Thyroid gland (tissue), 4 donors: Measurements from ENCODE around the gene DGUOK. TPM values are rescaled to one million over a fixed set of nuclear protein-coding genes. Genes with fewer than 3 reads are reported as not detected.

Experiments
- DNase-seq, 2 donors: peaks; one replicate each; pipeline ENCODE4 v3.0.0-alpha.2; 2019
- H3K27ac ChIP-seq, 3 donors: fragments of 200-600 bp; sonication (generic); 1 replicate in 2 of 3; 2 replicates in 1 of 3; pipeline ENCODE4 v1.5.1; 2016 to 2019; ENCODE audit warnings: mild to moderate bottlenecking in 1 of 3, moderate library complexity in 1 of 3
- H3K27me3 ChIP-seq: fragments of 200-600 bp; sonication (generic); one replicate; pipeline ENCODE4 v1.5.1; 2019
- H3K36me3 ChIP-seq, 2 donors: fragments of 200-600 bp; sonication (generic); one replicate each; pipeline ENCODE4 v1.5.1; 2016 to 2019
- H3K4me1 ChIP-seq, 2 donors: fragments of 200-600 bp; sonication (generic); one replicate each; pipeline ENCODE4 v1.5.1; 2017 to 2019
- H3K4me3 ChIP-seq, 3 donors: fragments of 200-600 bp; sonication (generic); replicated peaks in 1 of 3; 1 replicate in 2 of 3; 2 replicates in 1 of 3; pipeline ENCODE4 v1.5.1; 2016; ENCODE audit warnings: mild to moderate bottlenecking in 1 of 3
- H3K9me3 ChIP-seq: fragments of 200-600 bp; sonication (generic); one replicate; pipeline ENCODE4 v1.5.1; 2017
- CTCF ChIP-seq, 6 experiments: fragments of 200-600 bp in 3 of 6; fragments of 450-650 bp in 3 of 6; sonication (generic) in 3 of 6; IDR thresholded peaks; one replicate each; pipeline ENCODE4 v1.5.1; 2016 to 2019; ENCODE audit warnings: antibody characterized with exemption in 6 of 6, mild to moderate bottlenecking in 2 of 6, inconsistent platforms in 1 of 6, moderate library complexity in 1 of 6
- POLR2A ChIP-seq, 2 donors: fragments of 450-650 bp; IDR thresholded peaks; one replicate each; pipeline ENCODE4 v1.6.1; 2017; ENCODE audit warnings: antibody characterized with exemption in 2 of 2, mild to moderate bottlenecking in 2 of 2, moderate library complexity in 1 of 2
- WGBS, 2 donors: methylation state at CpG; one replicate each; pipeline ENCODE4 v1.1.5; 2017; 5-methylcytosine and 5-hydroxymethylcytosine counted together
- intact Hi-C: fragments of 100-400 bp; cut with DNase I; formaldehyde crosslinking; loops from one replicate; pipeline ENCODE4 v1.15.1; 2023
- total RNA-seq, 4 donors: library from RNA; depleted of rRNA; stranded (reverse); fragments of >200 nt; gene quantifications; one replicate each; pipeline ENCODE4 v1.2.3, GENCODE V29; 2016

Gene DGUOK
- total RNA-seq, 4 donors from 2014 or later, result 41.8 to 65.8 (median 46.9) TPM

- Histone ChIP-seq H3K27ac (peak overlapping the region; percentile 43 to 91 (median 59)), H3K9me3 (no peaks in the 10 kb centered on the region), H3K4me1 (peaks cover 14 to 20% of the 10 kb centered on the region in 2 donors), H3K27me3 (no peaks in the 10 kb centered on the region), H3K4me3 (peak overlapping the region in 1 of 3 donors; percentile 74), H3K36me3 (no peaks in the 10 kb centered on the region)
- TF ChIP-seq CTCF (IDR thresholded peaks at IDR 0.05), result no peak
- no peak for TF ChIP-seq POLR2A (IDR thresholded peaks at IDR 0.05)
- DNase-seq, result peak in 1 of 2 donors; percentile 4
- intact Hi-C loops, result loop anchor here (10.0 kb wide), 1 partner anchor 79 kb away; no protein-coding TSS in a partner anchor
- WGBS, 2 donors, result 76 to 81% methylated on average over 13 of the region's 13 CpGs
Observed at GRCh38 chr2:73925853-73926492, 707 bp upstream of the DGUOK start.

- intact Hi-C loops, result loop anchor here (10.0 kb wide), 1 partner anchor 77 kb away; no protein-coding TSS in a partner anchor
- no peak for TF ChIP-seq CTCF (IDR thresholded peaks at IDR 0.05)
- no peak for TF ChIP-seq POLR2A (IDR thresholded peaks at IDR 0.05)
Observed at GRCh38 chr2:73927344-73927743, 664 bp downstream of the DGUOK start.

GRCh38 chr2:73928963-73929347 lies 2.3 kb downstream of the DGUOK start:
- WGBS, 2 donors, result 90 to 93% methylated on average over 2 of the region's 2 CpGs
- peaks cover 14 to 20% of the 10 kb centered on the region in 2 donors for H3K4me1 ChIP-seq
- no peak for DNase-seq
- no peak overlapping the region for H3K27ac ChIP-seq
- intact Hi-C loops, result loop anchor here (10.0 kb wide), 1 partner anchor 76 kb away; no protein-coding TSS in a partner anchor
- H3K27me3 ChIP-seq, result no peaks in the 10 kb centered on the region
- H3K9me3 ChIP-seq, result no peaks in the 10 kb centered on the region
- TF ChIP-seq CTCF (IDR thresholded peaks at IDR 0.05) (no peak), POLR2A (IDR thresholded peaks at IDR 0.05) (no peak)
- peaks cover 0 to 7% of the 10 kb centered on the region in 2 donors for H3K36me3 ChIP-seq
- no peak overlapping the region for H3K4me3 ChIP-seq

More at GRCh38 chr2:73927344-73927743, 664 bp downstream of the DGUOK start:
- no peaks in the 10 kb centered on the region for H3K36me3 ChIP-seq
- H3K9me3 ChIP-seq, result no peaks in the 10 kb centered on the region
- H3K27me3 ChIP-seq, result no peaks in the 10 kb centered on the region
- DNase-seq, result no peak
- 24 to 32% methylated on average over 6 of the region's 6 CpGs for WGBS, 2 donors
- H3K27ac ChIP-seq, result peak overlapping the region; percentile 91 to 96 (median 95)
- H3K4me1 ChIP-seq, result peaks cover 14 to 20% of the 10 kb centered on the region in 2 donors
- peak overlapping the region; percentile 16 to 74 (median 70) for H3K4me3 ChIP-seq

- DNase-seq, result no peak
- Histone ChIP-seq H3K36me3 (peaks cover 0 to 7% of the 10 kb centered on the region in 2 donors), H3K9me3 (no peaks in the 10 kb centered on the region), H3K4me1 (peaks cover 14 to 20% of the 10 kb centered on the region in 2 donors), H3K4me3 (no peak overlapping the region), H3K27ac (no peak overlapping the region), H3K27me3 (no peaks in the 10 kb centered on the region)
- TF ChIP-seq CTCF (IDR thresholded peaks at IDR 0.05) (no peak), POLR2A (IDR thresholded peaks at IDR 0.05) (no peak)
- intact Hi-C loops, result no loop called here
- WGBS, 2 donors, result 81 to 89% methylated on average over 2 of the region's 2 CpGs
Observed at GRCh38 chr2:73930386-73930785, 3.7 kb downstream of the DGUOK start.
